ENCODE data around the gene RGP1.

The RGP1 gene

DNA sequence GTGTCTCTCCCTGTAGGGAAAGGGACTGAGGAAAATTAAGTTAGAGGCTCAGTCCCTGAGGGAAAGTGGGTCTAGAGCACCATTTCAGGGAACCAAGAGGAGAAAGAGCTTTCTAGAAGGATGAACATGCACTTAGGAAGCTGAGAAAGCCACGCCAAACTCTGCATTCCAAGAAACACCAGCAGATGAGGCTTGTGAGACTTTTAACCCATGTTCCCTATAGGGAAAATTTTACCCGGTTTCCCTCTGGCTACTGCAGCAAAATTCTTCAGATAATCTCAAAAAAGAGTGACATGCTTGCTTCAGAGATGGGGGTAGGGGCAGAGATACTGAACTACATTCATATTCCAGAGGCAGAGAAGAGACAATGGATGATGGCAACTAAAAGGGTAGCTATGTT is 25.7 kb upstream of the RGP1 start:
- no peak for DNase-seq

DNA sequence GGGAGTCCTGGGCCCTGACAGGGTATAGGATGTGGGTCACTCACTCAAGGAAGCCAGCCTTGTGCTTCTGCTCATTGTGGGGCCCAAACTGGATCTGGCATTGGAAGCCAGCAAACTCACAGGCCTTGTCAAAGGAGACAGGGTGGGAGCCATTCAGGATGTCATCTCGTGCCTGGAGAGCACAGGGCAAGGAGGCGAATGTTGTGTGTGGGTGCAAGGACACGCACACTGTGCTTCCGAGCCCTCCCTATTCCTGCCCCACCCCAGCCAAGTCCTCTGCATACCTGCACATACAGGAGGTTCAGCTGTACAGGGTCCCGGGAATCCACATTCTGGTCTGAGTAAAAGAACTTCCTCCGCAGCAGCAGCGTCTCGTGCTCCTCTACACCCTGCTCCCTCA is 25.2 kb upstream of the RGP1 start:
- DNase-seq = no peak

- DNase-seq = no peak
Observed at GRCh38 chr9:35725362-35725761, 23.7 kb upstream of the RGP1 start.

- DNase-seq = peak; percentile 52
Observed at GRCh38 chr9:35726931-35727330, 22.2 kb upstream of the RGP1 start.

DNA sequence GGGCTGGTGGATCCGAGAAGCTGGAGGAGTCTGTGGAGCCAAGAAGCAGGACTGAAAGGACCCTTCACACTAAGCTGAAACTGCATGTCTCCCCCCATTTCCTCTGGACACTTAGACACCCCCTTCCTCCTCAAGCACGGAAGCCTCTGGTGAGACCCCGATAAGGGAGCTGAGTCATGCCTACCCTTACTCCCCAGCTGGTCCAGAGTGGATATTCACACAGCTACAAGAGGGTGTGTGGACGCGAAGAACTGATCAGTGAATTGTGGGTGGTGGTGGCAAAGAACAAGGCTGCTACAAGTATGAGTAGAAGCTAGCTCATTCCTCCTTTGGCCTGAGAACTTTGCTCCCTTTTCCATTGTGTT is 21.4 kb upstream of the RGP1 start:
- DNase-seq = no peak

DNA sequence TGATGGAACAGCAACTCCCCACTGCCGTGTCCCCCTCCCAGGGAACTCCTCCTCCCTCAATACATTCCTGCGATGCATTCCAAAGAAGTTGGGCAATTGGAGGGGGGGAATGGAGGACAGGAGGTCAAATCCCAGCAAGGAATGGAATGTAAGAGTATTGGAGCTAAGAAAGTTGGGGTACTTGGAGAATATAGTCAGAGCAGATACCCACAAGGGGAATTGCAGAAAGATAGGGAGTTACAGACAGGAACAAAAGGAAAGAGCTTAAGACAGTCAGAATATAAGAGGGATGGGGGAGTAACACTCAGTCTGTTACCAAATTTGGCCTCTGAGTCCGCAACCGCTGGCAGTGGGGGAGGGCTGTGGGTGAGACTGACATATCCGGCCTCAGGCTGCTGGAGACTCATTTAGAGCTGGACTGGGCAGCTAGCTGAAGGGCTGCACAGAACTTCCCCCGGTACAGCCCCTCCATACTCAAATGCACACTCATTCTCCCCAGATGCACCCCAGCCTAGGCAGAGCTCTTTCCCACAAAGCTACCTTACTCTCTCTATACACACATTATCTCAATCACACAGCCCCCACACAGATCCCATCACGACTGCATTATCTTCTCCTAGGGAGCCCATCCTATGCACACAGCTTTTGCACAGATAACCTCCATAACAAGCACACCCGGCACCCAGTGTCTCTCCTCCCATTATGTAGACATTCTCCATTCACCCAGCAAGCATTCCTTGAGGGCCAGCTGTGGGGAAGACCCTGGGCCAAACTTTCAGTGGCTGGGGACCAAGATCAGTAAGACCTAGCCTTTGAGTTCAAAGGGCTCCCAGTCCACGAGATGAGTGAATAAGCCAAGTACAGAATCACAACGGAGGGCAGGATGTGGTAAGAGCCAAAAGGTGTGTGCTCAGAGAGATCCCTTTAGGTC is 20.8 kb upstream of the RGP1 start:
- no peak for DNase-seq

DNA sequence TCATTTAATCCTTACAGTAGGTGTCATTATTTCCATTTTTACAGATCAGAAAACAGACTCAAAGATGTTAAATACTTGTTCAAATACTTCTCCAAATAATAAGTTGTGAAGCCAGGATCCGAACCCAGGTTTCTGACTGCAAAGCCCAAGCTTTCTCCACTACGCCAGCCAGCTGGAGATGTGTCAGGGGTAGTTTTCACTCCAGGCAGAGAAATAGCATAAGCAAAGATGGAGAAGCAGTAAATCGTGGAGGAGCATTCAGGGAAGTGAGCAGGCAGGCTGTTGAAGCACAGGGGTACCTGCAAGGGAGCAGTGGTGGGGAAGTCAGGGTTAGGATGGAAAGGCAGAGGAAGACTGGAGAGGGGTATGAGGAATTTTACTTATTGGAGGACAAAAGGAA is 20.0 kb upstream of the RGP1 start:
- no peak for DNase-seq

- DNase-seq = no peak
Observed at GRCh38 chr9:35729700-35730485, 19.2 kb upstream of the RGP1 start.

DNA sequence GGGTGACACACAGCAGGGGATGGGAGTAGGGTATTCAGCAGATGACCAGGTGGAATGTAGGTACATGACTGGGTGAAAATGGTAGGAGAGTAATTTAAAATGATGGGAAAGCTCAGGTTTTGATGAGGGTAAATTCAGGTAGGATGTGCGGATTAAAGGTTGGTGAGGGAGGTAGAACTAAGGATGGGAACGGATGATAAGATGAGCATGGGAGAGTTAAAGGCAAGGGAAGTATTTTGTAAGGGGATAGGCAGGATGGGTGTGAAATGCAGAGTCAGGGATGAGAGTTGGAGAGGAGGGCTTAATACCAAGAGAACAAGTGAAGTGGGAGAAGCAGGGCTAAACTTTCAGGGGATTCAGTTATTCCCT is 18.6 kb upstream of the RGP1 start:
- DNase-seq = no peak

DNA sequence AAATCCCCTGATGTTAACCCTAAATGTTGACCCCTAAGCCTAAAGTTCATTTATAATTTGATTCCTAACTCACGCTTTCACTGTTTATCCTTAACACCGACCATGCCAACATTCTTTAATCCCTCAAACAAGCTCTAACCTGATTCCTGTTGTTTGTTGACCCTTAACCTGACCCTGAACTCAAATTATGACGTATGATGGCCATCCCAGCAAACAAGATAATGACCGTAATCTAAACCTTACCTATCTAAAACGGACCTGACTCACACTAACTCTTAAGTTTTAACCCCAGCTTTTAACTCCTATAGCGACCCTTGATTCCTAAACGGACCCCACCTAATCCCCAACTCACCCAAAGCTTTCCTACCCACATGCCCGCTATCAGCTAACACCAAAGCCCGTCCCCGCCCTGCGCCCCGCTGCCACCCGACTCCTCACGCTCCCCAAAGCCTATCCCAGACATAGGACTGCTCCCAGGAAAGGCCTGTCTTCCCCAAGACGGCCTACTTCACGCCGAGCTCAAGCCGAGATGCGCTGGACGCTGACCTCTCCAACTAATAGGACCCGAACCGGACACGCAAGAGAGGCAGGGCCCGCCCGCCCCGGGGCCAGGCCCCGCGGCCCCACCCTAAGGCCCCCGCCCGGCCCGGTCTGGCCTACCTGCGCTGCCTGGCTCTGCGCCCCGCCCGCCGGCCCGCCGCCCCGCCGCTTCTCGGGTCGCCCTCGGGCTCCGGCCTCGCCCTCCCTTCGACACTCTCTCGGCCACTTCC is 17.5 kb upstream of the RGP1 start:
- DNase-seq = no peak

- peak; percentile 96 for DNase-seq
Observed at GRCh38 chr9:35732185-35732799, 16.8 kb upstream of the RGP1 start, which contains the start of the genes CREB3 and TLN1. Gene CREB3 (plus strand): TSS chr9:35732666. CDS start chr9:35732773, 107 bp downstream. Gene TLN1 (minus strand): TSS chr9:35732195. CDS start chr9:35725694, 6,501 bp downstream.

GRCh38 chr9:35732800-35733541 is 16.1 kb upstream of the RGP1 start:
- no peak for DNase-seq

GRCh38 chr9:35734096-35734495 is 15.0 kb upstream of the RGP1 start:
- no peak for DNase-seq

- peak; percentile 61 for DNase-seq
Observed at GRCh38 chr9:35736201-35736633, 12.9 kb upstream of the RGP1 start.

DNA sequence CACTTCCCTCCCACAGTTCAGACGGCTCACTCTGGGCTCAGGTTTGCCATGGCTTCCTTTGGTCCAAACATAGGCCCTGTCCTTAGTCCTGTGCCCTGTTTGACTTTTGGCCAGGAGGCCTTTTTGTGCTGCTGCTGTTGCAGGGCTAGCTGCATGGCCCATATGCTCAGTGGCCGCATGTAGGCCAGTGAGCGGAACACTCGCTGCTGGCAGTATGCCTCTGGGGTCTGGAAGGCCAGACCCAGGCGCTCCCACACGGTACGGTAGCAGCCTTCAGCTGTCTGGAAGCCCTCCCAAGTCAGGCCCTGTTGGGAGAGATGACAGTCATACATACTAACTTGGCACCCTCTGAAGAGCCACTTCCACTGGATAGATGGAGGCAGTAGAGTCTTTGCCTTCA is 11.9 kb upstream of the RGP1 start:
- DNase-seq = no peak

DNA sequence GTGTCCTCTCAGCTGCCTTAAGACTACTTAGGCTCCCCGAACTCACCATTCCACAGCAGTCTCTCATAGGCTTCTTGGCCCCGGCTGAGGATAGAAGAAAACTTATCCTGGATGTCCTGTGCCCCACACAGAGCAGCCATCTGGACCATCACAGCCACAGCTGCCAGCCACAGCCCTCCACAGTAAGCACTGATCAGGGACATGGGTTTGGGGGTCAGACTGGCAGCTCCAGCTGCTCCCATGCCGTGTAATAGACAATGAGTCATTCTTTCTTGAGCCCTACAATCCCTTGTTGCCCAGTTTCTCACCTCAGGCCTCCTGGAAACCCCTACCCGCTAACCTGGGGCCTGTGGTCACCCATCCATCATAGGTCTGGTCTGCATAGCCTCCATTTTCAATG is 10.9 kb upstream of the RGP1 start:
- no peak for DNase-seq

- no peak for DNase-seq
Observed at GRCh38 chr9:35738924-35739323, 10.2 kb upstream of the RGP1 start.

- no peak for DNase-seq
Observed at GRCh38 chr9:35740243-35740642, 8.8 kb upstream of the RGP1 start.

GRCh38 chr9:35741740-35742139 is 7.3 kb upstream of the RGP1 start:
- DNase-seq = no peak

DNA sequence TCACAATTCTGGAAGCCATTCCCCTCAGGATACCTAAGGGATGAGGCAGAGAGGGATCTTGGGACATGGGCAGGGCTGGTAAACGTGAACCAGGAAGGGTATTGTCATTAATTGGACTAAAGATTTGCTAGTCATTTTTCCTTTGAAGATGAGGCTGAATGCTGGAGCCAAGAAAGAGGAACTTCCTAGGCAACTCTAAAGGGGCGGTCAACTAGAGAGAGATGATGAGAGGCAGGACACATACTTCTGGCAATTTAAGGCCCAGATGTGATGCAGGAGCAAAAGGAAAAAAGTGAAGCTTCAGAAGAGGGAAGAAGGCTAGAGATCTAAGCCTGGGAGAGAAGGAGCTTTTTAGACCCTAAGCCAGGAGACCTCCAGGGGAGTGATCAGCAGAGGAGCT is 5.6 kb upstream of the RGP1 start:
- no peak for DNase-seq

- no peak for DNase-seq
Observed at GRCh38 chr9:35743880-35744518, 5.1 kb upstream of the RGP1 start.

- DNase-seq = no peak
Observed at GRCh38 chr9:35745569-35745968, 3.5 kb upstream of the RGP1 start.

Measured in activated T-cell treated with anti-CD3 and anti-CD28 coated beads, Interleukin-2, amount 50 U/mL, for 1 hour (primary cell).